Choroid plexus epithelial cell (primary cell): ENCODE data around the gene MS4A13.

ENCODE experiments used
- DNase-seq: peaks from one replicate; pipeline ENCODE4 v3.0.0-alpha.2; 2010; ENCODE audit warnings: low read depth
- H3K4me3 ChIP-seq: 2 replicates; pipeline ENCODE4 v1.5.1; 2011; ENCODE audit warnings: low read depth, mild to moderate bottlenecking, control low read depth, low read length, moderate library complexity
- TF ChIP-seq, protein P1 (sequence below): conservative IDR thresholded peaks from 2 replicates; pipeline ENCODE4 v1.5.1; 2011; ENCODE audit warnings: low read depth, mild to moderate bottlenecking, control low read depth, inconsistent platforms, low read length, moderate library complexity

The MS4A13 gene

DNA sequence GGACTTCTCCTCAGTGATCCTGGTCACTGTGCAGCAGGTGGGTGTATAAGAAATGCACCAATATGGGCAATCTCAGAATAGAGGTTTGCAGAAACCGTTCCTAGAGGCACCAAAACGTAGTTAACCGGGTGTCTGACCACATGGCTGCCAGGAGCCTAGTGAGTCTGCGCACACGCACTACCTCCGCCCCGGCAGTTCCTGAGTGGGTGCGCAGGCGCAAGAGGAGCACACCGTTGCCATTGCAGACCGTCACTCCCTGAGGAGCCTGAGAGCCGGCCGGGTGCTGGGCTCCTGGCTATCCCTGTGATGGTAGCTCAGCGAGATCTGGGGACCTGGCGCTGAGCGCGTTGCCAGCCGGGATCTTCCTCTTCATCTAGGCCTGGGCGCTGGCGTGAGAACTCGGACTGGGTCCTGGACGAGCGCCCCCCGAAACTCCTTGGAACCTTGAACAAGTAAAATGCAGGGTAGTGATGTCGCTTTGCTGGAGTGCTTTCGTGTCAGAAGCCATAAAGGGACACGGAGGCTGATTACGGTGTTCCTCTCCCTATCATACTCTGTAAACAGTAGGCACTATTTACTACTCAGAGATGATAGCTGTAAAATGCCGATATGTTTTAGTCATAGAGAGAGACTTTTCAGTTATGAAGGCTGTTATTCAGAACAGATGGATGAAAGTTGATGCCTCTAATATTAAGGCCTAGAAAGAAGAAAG, at the start of gene MS4A13:
Gene MS4A13 (plus strand): TSS at position 249 of the 712 bp plus-strand sequence. CDS start 2,692 bp downstream, outside the sequence.
- no peak within 1 kb of the TSS for H3K4me3 ChIP-seq
- DNase-seq, result no peak
- TF ChIP-seq, protein P1, sequence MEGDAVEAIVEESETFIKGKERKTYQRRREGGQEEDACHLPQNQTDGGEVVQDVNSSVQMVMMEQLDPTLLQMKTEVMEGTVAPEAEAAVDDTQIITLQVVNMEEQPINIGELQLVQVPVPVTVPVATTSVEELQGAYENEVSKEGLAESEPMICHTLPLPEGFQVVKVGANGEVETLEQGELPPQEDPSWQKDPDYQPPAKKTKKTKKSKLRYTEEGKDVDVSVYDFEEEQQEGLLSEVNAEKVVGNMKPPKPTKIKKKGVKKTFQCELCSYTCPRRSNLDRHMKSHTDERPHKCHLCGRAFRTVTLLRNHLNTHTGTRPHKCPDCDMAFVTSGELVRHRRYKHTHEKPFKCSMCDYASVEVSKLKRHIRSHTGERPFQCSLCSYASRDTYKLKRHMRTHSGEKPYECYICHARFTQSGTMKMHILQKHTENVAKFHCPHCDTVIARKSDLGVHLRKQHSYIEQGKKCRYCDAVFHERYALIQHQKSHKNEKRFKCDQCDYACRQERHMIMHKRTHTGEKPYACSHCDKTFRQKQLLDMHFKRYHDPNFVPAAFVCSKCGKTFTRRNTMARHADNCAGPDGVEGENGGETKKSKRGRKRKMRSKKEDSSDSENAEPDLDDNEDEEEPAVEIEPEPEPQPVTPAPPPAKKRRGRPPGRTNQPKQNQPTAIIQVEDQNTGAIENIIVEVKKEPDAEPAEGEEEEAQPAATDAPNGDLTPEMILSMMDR, result no peak

GRCh38 chr11:60468829-60469228, 46.4 kb upstream of the MS4A13 start:
- TF ChIP-seq, protein P1, result no peak

DNA sequence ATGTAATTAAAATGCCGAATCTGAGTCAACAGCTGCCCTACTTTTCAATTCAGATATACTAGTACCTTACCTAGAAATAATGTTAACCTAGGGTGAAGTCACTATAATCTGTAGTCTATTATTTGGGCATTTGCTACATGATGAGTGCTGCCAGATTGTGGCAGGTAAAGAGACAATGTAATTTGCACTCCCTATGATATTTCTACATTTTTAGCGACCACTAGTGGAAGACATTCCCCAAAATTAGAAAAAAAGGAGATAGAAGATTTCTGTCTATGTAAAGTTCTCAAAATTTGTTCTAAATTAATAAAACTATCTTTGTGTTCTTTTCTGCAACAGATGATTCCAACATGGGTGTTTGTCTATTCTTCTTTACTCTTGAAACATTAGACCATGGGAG, 45.5 kb upstream of the MS4A13 start:
- no peak overlapping the region for H3K4me3 ChIP-seq
- TF ChIP-seq, protein P1, result no peak
- no peak for DNase-seq

More at GRCh38 chr11:60468829-60469228, 46.4 kb upstream of the MS4A13 start:
- DNase-seq, result no peak
- no peak overlapping the region for H3K4me3 ChIP-seq

GRCh38 chr11:60477035-60477445, 38.2 kb upstream of the MS4A13 start:
- TF ChIP-seq, protein P1, result no peak
- no peak overlapping the region for H3K4me3 ChIP-seq
- no peak for DNase-seq

- H3K4me3 ChIP-seq, result no peak overlapping the region
- TF ChIP-seq, protein P1, result no peak
- no peak for DNase-seq
Observed at GRCh38 chr11:60482361-60482760, 32.8 kb upstream of the MS4A13 start.

DNA sequence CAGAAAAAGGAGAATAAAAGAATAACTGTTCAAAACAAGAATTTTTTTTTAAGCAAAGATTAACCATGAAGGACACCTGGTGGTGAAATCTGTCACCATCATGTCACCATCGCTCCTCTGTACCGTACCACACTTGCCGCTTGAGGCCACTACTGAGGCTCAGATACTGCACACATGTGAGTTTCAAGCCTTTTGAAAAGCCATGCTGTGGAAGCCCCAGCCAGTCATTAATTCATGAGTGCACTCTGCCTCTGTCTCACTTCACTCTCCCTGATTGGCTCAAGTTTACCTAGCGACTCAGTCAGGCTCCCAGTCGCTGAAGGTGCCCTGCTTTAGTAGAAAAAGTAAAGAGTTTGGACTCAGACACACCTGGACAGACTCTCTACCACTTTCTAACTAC, 29.2 kb upstream of the MS4A13 start:
- H3K4me3 ChIP-seq, result no peak overlapping the region
- DNase-seq, result no peak
- TF ChIP-seq, protein P1, result no peak

- H3K4me3 ChIP-seq, result no peak within 1 kb of the TSS
- TF ChIP-seq, protein P1, result no peak
- no peak for DNase-seq
Observed at GRCh38 chr11:60492488-60493009, 22.6 kb upstream of the MS4A13 start, which contains the start of gene MS4A12. MS4A12 (plus strand) TSS chr11:60492778; CDS start chr11:60497319, 4,541 bp downstream.
